HK-2 (cell line): ENCODE measurements around the gene INSC.
"Not testable (repeated sequence)": the region's sequence is repeated elsewhere in the genome, so short reads cannot be mapped to it uniquely, and the experiment has no call there.

ENCODE experiments used
- DNase-seq: peaks from one replicate; pipeline ENCODE4 v3.0.0-alpha.2; 2018; ENCODE audit not compliant: unreplicated experiment

Gene INSC

GRCh38 chr11:15114501-15115475 is at the start of gene INSC:
Gene INSC, plus strand, starts transcription at chr11:15114923. Its CDS starts 34,252 bp downstream, at chr11:15149175.
- no peak for DNase-seq

GRCh38 chr11:15069751-15070150 is 45.0 kb upstream of the INSC start:
- DNase-seq = not testable (repeated sequence)

- DNase-seq = no peak
Observed at GRCh38 chr11:15071556-15072255, 43.0 kb upstream of the INSC start.

- DNase-seq = no peak
Observed at GRCh38 chr11:15072551-15073143, 42.1 kb upstream of the INSC start.

- no peak for DNase-seq
Observed at GRCh38 chr11:15073361-15074205, 41.1 kb upstream of the INSC start, which contains the start of gene CALCB. Gene CALCB, plus strand, starts transcription at chr11:15073593. Its CDS starts 1,126 bp downstream, at chr11:15074719.

GRCh38 chr11:15074206-15075161 is 40.2 kb upstream of the INSC start:
- DNase-seq = peak; percentile 83

- no peak for DNase-seq
Observed at GRCh38 chr11:15075162-15075526, 39.6 kb upstream of the INSC start.

- no peak for DNase-seq
Observed at GRCh38 chr11:15091175-15091574, 23.5 kb upstream of the INSC start.

- DNase-seq = no peak
Observed at GRCh38 chr11:15091625-15092024, 23.1 kb upstream of the INSC start.

- no peak for DNase-seq
Observed at GRCh38 chr11:15093432-15093831, 21.3 kb upstream of the INSC start.

GRCh38 chr11:15095736-15096228 is 18.9 kb upstream of the INSC start:
- DNase-seq = no peak

- DNase-seq = no peak
Observed at GRCh38 chr11:15097411-15097810, 17.3 kb upstream of the INSC start.

GRCh38 chr11:15099267-15099666 is 15.5 kb upstream of the INSC start:
- no peak for DNase-seq

GRCh38 chr11:15101072-15101709 is 13.5 kb upstream of the INSC start:
- DNase-seq = peak; percentile 51

GRCh38 chr11:15104166-15104565 is 10.6 kb upstream of the INSC start:
- DNase-seq = no peak

GRCh38 chr11:15106201-15106965 is 8.3 kb upstream of the INSC start:
- DNase-seq = no peak

- DNase-seq = no peak
Observed at GRCh38 chr11:15107730-15108515, 6.8 kb upstream of the INSC start.

GRCh38 chr11:15108592-15109130 is 6.1 kb upstream of the INSC start:
- no peak for DNase-seq
